Activated CD4-positive, alpha-beta T cell treated with anti-CD3 and anti-CD28 coated beads for 1 hour (primary cell): ENCODE measurements around the gene LONRF3.
"Not testable (repeated sequence)": the region's sequence is repeated elsewhere in the genome, so short reads cannot be mapped to it uniquely, and the experiment has no call there.

Source experiments
- DNase-seq: peaks from one replicate; pipeline ENCODE4 v3.0.0-alpha.2; 2020

The LONRF3 gene

GRCh38 chrX:118988911-118989310, 14.5 kb downstream of the LONRF3 start:
- no peak for DNase-seq

- DNase-seq: no peak
Measured at GRCh38 chrX:118989886-118990285, 15.5 kb downstream of the LONRF3 start.

GRCh38 chrX:118990512-118991227, 16.3 kb downstream of the LONRF3 start:
- DNase-seq: no peak

DNA sequence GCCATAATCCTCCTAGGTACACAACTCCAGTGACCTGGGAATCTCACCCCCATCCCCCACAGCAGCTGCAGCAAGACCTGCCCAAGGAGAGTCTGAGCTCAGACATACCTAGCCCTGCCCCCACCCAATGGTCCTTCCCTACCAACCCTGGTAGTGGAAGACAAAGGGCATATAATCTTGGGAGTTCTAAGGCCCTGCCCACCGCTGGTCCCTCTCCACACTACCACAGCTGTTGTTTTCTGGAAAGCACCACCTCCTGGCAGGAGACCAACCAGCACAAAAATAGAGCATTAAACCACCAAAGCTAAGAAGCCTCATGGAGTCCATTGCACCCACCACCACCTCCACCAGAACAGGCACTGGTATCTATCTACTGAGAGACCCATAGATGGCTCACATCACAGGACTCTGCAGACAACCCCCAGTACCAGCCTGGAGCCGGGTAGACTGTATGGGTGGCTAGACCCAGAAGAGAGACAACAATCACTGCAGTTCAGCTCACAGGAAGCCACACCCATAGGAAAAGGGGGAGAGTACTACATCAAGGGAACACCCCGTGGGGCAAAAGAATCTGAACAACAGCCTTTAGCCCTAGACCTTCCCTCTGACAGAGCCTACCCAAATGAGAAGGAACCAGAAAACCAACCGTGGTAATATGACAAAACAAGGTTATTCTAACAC, 18.2 kb downstream of the LONRF3 start:
- DNase-seq: not testable (repeated sequence)

- DNase-seq: no peak
Measured at GRCh38 chrX:119003462-119003861, 29.0 kb downstream of the LONRF3 start.

DNA sequence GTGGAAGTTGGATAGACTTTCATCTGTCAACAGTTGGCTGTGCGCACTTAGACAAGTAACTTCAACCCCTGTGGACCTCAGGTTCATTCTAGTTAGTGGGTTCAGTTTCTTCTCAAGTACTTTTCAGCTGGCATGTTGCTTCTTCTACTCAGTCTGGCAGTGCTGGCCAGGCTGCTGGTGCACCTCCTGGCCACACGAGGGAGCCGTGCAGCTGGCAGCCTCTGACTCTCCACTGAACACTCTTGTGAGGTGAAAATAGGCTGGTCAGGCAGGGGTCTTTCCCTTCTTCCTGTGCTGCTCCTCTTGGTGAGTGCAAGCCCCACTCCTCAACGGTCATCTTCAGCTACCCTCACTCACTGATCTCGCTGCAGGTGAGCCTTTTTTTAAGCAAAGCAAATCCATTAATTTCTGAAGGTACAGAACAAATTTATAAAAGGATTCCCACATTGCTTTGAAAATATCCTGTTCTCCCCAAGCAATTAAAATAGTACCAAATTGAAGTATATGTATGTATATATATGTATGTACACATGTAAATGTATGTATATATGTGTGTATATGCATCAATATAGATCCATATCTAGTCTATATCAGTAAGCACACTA, 30.6 kb downstream of the LONRF3 start:
- peak; percentile 34 for DNase-seq

DNA sequence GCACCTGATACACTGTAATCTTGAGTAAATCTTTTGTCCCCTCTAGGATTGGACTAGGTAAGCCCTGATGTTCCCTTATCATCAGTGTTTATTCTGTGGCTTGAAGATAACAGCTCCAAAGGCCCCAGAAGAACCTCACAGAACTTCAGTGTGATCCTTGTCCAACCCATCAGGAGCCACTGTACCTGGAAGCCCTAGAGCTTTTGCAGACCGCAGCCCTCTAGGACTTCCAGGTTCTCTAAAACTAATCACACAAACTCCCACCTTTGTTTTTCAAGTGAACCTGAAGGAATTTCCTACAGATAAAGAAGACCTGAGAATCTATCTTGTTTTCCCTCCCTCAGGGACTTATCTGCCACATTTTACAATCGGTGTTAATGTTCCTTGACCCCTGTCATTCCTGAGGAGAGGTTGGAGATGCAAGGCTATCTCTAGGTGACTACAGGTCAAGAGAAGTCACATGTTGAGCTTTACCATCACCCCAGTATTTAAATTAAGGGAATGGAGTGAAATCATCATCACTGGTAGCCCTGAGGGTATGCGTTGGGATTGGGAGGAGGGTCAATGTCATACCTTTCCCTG, 32.9 kb downstream of the LONRF3 start:
- no peak for DNase-seq

GRCh38 chrX:119008110-119008744, 33.8 kb downstream of the LONRF3 start:
- DNase-seq: peak; percentile 8

DNA sequence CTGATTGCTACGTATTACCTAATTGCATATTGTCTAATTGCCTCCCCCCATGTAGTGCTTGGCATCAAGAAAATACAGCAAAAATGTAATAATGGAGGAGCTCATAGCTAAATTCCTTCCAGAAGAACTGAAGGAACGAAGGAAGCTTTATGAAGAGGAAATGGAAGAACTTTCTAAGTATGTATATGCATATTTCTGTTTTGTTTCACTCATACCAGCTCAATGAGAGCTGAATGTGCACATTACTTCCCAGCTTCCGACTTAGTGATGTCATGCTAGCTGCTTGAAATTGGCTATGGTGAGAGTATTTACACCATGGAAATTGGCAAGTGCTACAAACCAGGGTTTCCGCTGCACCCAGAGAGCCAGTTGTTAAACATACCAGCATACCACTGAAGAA, 34.7 kb downstream of the LONRF3 start:
- no peak for DNase-seq

- no peak for DNase-seq
Measured at GRCh38 chrX:119010491-119010890, 36.1 kb downstream of the LONRF3 start.

- no peak for DNase-seq
Measured at GRCh38 chrX:119013164-119013563, 38.7 kb downstream of the LONRF3 start.

DNA sequence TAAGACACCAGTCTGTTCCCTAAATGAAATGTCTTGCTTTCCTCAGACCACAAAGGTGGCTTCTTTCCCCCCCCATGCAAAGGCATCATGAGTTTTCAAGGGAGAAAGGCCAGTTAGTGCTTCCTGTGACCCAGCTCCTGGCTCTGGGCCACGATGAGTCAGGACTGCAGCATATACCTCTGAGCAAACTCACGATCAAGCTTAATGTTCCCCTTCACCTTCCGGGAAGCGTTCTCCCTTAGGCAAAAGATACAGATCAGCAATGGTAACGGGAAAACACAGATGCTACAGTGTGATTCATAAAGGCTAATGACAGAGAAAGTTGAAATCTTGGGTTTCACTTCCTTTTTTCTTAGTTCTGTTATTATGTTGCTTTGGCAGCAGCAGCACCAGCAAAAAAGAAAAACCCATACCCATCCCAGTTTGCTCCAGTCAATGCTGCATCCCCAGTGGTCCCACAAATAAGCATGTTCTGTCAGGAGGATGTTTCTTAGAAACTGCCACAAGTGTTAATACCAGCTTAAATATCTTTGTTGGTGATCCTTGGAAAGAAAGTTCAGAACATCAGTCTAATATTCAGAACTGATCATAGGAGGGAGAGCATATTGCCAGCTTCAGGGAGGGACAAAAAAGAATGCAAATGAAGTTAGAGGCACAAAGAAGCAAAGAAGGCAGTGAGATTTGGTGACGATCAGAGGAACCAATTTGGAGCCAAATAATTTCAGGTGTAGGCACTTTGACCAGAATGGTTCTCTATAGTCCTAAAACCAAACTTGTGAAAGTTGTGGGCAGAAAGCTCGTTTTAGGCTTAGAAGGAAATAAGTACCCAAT, 41.2 kb downstream of the LONRF3 start:
- DNase-seq: no peak

DNA sequence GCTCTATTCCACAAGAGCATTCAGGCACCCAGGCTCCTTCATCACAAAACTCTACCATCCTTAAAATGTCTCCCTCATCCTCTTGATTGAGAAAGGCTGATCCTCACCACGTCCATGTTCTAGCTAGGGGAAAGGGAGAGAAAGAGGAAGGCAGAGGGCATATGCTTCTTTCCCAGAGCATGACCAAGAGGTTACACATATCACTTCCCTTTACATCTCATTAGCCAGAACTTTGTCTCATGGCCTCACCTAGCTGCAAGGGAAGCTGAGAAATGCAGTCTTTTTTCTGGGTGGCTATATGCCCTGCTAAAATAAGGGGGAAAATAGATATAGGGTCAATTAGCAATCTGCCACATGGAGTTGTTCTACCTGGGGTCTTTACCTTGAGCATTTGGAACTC, 42.7 kb downstream of the LONRF3 start:
- no peak for DNase-seq

GRCh38 chrX:119025900-119026299, 51.5 kb downstream of the LONRF3 start:
- no peak for DNase-seq

DNA sequence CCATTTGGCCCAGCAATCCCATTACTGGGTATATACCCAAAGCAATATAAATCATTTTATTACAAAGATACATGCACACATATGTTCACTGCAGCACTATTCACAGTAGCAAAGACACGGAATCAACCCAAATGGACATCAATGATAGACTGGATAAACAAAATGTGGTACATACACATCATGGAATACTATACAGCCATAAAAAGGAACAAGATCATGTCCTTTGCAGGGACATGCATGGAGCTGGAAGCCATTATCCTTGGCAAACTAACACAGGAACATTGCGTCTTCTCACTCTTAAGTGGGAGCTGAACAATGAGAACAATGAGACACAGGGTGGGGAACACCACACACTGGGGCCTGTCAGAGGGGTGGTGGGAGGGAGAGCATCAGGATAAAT, 51.9 kb downstream of the LONRF3 start:
- DNase-seq: not testable (repeated sequence)

DNA sequence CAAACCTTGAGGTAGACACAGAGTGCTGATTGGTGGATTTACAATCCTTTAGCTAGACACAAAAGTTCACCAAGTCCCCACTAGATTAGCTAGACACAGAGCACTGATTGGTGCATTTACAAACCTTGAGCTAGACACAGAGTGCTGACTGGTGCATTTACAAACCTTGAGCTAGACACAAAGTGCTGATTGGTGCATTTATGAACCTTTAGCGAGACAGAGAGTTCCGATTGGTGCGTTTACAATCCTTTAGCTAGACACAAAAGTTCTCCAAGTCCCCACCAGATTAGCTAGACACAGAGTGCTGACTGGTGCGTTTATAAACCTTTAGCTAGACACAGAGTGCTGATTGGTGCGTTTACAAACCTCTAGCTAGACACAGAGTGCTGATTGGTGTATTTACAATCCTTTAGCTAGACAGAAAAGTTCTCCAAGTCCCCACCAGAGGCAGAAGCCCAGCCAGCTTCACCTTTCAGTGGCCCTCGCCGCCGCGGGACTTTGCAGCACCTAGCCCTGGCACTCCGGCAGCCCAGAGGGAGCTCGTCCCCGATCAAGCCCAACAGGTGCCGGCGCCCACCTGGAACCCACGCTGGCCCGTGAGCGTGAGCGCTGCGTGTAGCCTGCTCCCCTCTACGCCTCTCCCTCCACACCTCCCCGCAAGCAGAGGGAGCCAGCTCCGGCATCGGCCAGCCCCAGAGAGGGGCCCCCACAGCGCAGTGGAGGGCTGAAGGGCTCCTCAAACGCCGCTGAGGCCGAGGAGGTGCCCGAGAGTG, 53.7 kb downstream of the LONRF3 start:
- DNase-seq: not testable (repeated sequence)

GRCh38 chrX:119028733-119029330, 54.4 kb downstream of the LONRF3 start:
- no peak for DNase-seq

DNA sequence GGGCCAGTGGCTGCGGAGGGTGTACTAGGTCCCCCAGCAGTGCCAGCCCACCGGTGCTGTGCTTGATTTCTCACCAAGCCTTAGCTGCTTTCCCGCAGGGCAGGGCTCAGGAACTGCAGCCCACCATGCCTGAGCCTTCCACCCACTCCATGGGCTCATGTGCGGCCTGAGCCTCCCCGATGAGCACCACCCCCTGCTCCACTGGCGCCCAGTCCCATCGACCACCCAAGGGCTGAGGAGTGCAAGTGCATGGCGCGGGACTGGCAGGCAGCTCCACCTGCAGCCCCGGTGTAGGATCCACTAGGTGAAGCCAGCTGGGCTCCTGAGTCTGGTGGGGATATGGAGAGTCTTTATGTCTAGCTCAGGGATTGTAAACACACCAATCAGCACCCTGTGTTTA, 55.2 kb downstream of the LONRF3 start:
- DNase-seq: not testable (repeated sequence)

GRCh38 chrX:119030990-119031389, 56.6 kb downstream of the LONRF3 start:
- DNase-seq: no peak

DNA sequence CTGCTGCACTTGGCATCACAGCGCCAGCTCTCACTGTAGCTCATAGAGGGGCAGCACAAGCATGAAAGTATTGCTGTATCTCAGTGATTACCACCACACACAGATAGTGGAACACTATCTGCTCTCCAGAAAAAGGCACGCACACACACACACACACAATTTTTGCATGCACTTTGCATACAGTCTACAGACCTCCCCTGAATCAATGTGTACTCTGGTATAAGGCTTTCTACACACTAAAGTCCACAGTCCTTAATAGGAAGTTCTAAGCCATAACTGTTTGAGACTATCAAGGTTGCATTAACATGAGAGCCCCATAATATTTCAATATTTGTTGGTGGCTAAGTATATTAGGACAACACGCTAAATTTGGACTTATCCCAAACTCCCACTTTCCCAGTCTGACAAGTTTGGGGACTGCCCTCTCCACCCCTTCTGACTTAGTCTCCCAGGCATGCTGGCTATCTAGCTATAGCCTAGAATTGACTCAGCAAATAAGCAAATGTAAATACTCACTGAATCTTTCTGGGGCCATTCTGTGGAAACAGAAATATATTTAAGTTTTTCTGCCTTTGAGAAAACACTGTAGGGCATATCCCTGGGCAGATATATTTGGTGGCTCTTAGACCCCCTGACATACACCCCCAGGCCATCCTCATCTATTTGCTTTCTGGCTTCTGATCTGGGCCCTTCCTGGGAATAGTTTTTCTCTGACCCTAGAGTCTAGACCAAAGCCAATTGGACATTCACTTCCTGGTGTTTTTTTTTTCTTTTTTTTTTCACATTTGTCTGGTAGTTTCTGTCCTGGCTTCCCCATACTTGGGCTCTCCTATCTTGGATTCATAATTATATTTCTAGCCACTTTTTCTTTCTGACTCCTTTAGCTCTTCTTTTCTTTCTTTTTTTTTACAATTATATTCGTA, 62.0 kb downstream of the LONRF3 start:
- DNase-seq: no peak
